Measurements from ENCODE around the gene OR8J3.

Gene OR8J3, protein sequence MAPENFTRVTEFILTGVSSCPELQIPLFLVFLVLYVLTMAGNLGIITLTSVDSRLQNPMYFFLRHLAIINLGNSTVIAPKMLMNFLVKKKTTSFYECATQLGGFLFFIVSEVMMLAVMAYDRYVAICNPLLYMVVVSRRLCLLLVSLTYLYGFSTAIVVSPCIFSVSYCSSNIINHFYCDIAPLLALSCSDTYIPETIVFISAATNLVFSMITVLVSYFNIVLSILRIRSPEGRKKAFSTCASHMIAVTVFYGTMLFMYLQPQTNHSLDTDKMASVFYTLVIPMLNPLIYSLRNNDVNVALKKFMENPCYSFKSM

DNA sequence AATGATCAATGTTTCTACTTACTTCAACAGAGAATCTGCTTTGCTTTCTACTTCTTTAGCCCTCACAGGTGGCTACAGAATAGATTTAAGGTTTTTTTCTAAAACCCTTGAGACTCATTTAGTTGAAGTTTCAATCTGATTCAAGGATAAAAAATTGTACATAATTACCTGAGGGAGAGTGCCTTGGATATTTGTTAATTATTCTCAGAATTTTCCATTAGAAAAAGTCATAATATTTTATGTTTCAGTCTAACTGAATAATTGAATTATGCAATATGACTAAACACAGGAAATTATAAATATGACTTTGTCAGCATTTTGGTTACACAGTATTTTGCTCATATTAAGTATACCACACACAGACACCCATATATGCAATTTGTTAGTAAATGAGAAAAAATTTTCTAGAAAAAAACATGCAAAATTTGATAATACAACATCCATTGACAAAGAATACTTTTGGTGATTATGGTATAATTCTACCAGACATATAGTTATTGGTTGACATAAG lies at the start of gene OR8J3:
OR8J3 (minus strand) TSS at position 51 of the 511 bp plus-strand sequence. CDS start 2,483 bp downstream, outside the sequence.
- CTCF ChIA-PET = no interaction called here
- TF ChIP-seq SUZ12 (IDR thresholded peaks at IDR 0.05) (no peak), NFRKB (IDR thresholded peaks at IDR 0.05) (no peak), SP1 (IDR thresholded peaks at IDR 0.05) (no peak), FOXM1 (IDR thresholded peaks at IDR 0.05; ENCODE audit: borderline replicate concordance) (no peak), ELF4 (IDR thresholded peaks at IDR 0.05) (no peak), FOXK2 (IDR thresholded peaks at IDR 0.05) (no peak), BHLHE40 (IDR thresholded peaks at IDR 0.05; ENCODE audit: borderline replicate concordance) (no peak), L3MBTL2 (conservative IDR thresholded peaks at IDR 0.05) (no peak), FOXA1 (IDR thresholded peaks at IDR 0.05) (no peak), CTBP1 (IDR thresholded peaks at IDR 0.05; ENCODE audit: borderline replicate concordance) (no peak), ZNF384 (IDR thresholded peaks at IDR 0.05) (no peak), ARNT (IDR thresholded peaks at IDR 0.05) (no peak), LEF1 (IDR thresholded peaks at IDR 0.05; ENCODE audit: borderline replicate concordance) (no peak), TARDBP (IDR thresholded peaks at IDR 0.05) (no peak), HDGF (IDR thresholded peaks at IDR 0.05; ENCODE audit: borderline replicate concordance) (no peak)
- TF ChIP-seq, protein P1, sequence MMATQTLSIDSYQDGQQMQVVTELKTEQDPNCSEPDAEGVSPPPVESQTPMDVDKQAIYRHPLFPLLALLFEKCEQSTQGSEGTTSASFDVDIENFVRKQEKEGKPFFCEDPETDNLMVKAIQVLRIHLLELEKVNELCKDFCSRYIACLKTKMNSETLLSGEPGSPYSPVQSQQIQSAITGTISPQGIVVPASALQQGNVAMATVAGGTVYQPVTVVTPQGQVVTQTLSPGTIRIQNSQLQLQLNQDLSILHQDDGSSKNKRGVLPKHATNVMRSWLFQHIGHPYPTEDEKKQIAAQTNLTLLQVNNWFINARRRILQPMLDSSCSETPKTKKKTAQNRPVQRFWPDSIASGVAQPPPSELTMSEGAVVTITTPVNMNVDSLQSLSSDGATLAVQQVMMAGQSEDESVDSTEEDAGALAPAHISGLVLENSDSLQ (IDR thresholded peaks at IDR 0.05) = no peak
- no peak for DNase-seq (ENCODE audit: extremely low spot score)
- POLR2A ChIA-PET = no interaction called here

DNA sequence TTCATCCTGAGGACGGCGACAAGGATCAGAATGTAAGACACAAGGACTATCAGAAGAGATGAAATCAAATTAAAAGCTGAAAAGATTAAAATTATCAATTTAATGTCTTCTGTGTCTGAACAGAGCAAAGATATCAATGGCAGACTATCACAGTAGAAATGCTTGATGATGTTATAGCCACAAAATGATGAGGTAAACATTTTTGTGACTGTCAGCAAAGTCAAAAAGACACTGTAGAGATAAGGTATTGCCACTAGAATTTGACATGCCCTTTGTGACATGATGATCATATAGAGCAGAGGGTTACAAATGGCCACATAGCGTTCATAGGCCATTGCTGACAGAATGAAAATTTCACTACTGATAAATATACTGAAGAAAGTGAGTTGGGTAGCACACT lies 48.6 kb upstream of the OR8J3 start:
- CTCF ChIA-PET = no interaction called here
- DNase-seq (ENCODE audit: extremely low spot score) = no peak
- TF ChIP-seq ARNT (IDR thresholded peaks at IDR 0.05) (no peak), BHLHE40 (IDR thresholded peaks at IDR 0.05; ENCODE audit: borderline replicate concordance) (no peak), LEF1 (IDR thresholded peaks at IDR 0.05; ENCODE audit: borderline replicate concordance) (no peak), FOXK2 (IDR thresholded peaks at IDR 0.05) (no peak), NFRKB (IDR thresholded peaks at IDR 0.05) (no peak), FOXA1 (IDR thresholded peaks at IDR 0.05) (no peak)
- TF ChIP-seq, protein P1 (IDR thresholded peaks at IDR 0.05) = no peak
- POLR2A ChIA-PET = no interaction called here

DNA sequence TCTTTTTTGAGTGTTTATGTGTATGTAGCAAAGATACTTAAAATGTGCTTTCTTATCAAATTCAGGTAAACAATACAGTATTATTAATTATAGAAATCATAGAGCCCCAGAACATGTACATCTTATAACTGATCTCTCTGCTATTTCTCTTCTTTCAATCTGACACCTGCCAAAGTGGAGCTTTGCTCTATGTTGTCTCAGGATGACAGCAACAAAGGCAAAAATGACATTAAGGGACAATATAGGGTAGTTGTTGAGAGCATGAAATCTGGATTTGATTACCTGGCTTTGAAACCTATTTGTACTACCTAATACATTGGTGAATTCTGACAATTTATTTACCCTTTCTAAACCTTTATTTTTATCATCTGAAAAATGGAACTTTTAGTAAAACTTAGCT lies 43.5 kb upstream of the OR8J3 start:
- TF ChIP-seq ELF4 (IDR thresholded peaks at IDR 0.05) = no peak
- TF ChIP-seq LEF1 (IDR thresholded peaks at IDR 0.05; ENCODE audit: borderline replicate concordance) = no peak
- TF ChIP-seq FOXM1 (IDR thresholded peaks at IDR 0.05; ENCODE audit: borderline replicate concordance) = no peak
- TF ChIP-seq L3MBTL2 (conservative IDR thresholded peaks at IDR 0.05) = no peak
- TF ChIP-seq FOXA1 (IDR thresholded peaks at IDR 0.05) = no peak
- TF ChIP-seq, protein P1 (IDR thresholded peaks at IDR 0.05) = no peak
- TF ChIP-seq HDGF (IDR thresholded peaks at IDR 0.05; ENCODE audit: borderline replicate concordance) = no peak
- no peak for TF ChIP-seq SP1 (IDR thresholded peaks at IDR 0.05)
- no peak for TF ChIP-seq ZNF384 (IDR thresholded peaks at IDR 0.05)
- no peak for TF ChIP-seq ARNT (IDR thresholded peaks at IDR 0.05)
- no peak for TF ChIP-seq TARDBP (IDR thresholded peaks at IDR 0.05)
- TF ChIP-seq CTBP1 (IDR thresholded peaks at IDR 0.05; ENCODE audit: borderline replicate concordance) = no peak
- ChIA-PET CTCF (no interaction called here), POLR2A (no interaction called here)
- DNase-seq (ENCODE audit: extremely low spot score) = no peak

DNA sequence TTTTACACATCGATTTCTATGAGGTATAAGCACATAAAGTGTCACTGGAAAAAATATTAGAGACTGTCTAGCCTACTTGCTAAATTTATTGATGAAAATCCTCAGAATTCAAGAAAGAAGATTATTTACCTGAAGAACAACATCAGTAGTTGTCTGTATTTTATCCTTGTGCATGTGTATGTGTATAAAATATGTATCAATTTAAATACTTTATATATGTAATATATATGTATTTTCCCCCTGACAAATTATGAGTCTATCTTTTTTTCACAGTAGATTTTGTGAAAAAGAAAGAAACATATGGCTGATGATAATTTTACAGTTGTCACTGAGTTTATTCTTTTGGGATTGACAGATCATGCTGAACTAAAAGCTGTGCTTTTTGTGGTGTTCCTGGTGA lies 36.3 kb upstream of the OR8J3 start, which contains the start of gene OR5J2:
OR5J2 (plus strand) TSS at position 301 of the 400 bp plus-strand sequence; CDS start at position 301, 0 bp downstream.
- ChIA-PET CTCF (no interaction called here), POLR2A (no interaction called here)
- no peak for DNase-seq (ENCODE audit: extremely low spot score)
- no peak for TF ChIP-seq ELF4 (IDR thresholded peaks at IDR 0.05)
- no peak for TF ChIP-seq FOXA1 (IDR thresholded peaks at IDR 0.05)
- TF ChIP-seq SP1 (IDR thresholded peaks at IDR 0.05) = no peak
- TF ChIP-seq CTBP1 (IDR thresholded peaks at IDR 0.05; ENCODE audit: borderline replicate concordance) = no peak
- no peak for TF ChIP-seq ZNF384 (IDR thresholded peaks at IDR 0.05)
- no peak for TF ChIP-seq L3MBTL2 (conservative IDR thresholded peaks at IDR 0.05)
- no peak for TF ChIP-seq TARDBP (IDR thresholded peaks at IDR 0.05)
- TF ChIP-seq, protein P1 (IDR thresholded peaks at IDR 0.05) = no peak
- no peak for TF ChIP-seq FOXM1 (IDR thresholded peaks at IDR 0.05; ENCODE audit: borderline replicate concordance)
- no peak for TF ChIP-seq LEF1 (IDR thresholded peaks at IDR 0.05; ENCODE audit: borderline replicate concordance)
- no peak for TF ChIP-seq FOXK2 (IDR thresholded peaks at IDR 0.05)
- TF ChIP-seq SUZ12 (IDR thresholded peaks at IDR 0.05) = no peak
- TF ChIP-seq BHLHE40 (IDR thresholded peaks at IDR 0.05; ENCODE audit: borderline replicate concordance) = no peak
- TF ChIP-seq HDGF (IDR thresholded peaks at IDR 0.05; ENCODE audit: borderline replicate concordance) = no peak
- TF ChIP-seq NFRKB (IDR thresholded peaks at IDR 0.05) = no peak

DNA sequence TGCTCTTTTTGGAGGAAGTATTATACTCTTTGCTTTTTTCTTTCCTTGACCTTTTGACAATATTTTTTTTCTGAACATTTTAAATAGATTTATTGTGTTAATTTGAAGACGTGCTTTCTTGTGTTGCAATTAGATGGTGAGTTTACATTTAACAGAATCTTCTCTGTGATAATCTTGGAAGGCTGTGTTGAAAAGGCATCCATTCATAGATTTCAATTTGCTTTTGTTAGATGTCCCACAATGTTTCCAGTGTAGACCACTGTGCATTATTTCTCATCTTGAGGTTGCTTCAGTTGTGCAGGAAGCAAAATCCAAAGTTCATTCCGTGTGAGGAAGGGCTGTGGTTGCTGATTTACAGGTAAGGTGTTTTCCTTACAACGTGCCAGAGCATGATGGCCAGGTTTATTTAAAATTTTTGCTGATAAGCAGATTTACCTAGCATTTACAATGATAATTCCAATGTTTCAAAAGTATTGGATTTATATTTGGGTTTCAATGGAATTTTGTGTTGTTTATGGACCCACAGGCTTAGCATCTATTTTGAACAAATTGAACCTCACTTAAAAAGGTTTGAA lies 32.3 kb upstream of the OR8J3 start:
- no peak for TF ChIP-seq ARNT (IDR thresholded peaks at IDR 0.05)
- TF ChIP-seq FOXK2 (IDR thresholded peaks at IDR 0.05) = no peak
- ChIA-PET CTCF (no interaction called here), POLR2A (no interaction called here)
- DNase-seq (ENCODE audit: extremely low spot score) = no peak

All from HEK293T (cell line).